ENCODE data around the gene DRC3. TPM values are rescaled to one million over a fixed set of nuclear protein-coding genes. Genes with fewer than 3 reads are reported as not detected.
"Not testable (repeated sequence)": the region's sequence is repeated elsewhere in the genome, so short reads cannot be mapped to it uniquely, and the experiment has no call there.

Gene DRC3
- total RNA-seq, 2 experiments from 2014 or later: 0.19 TPM; not detected in 1

DNA sequence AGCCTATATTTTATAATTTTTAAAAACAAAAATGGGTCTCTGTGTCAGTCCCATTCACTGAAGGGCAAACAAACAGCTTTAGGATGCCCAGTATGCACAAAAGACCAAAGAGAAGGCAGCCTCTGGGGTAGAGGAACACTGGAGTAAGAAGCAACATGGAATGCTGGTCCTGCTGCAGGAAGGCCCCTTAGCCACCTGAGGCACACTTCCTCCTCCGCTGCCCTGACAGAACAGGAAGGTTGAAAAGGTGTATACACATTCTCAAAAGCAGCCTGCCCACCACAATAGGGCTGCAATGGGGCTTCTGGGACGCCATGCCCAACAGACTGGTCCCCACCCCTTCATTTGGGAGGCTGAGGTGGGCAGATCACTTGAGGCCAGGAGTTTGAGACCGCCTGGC is 20.0 kb upstream of the DRC3 start:
- H4K20me1 ChIP-seq (ENCODE audit: insufficient read depth, low read length): no peaks in the 10 kb centered on the region; the same call in 1 of the 2 replicates
- no peak for DNase-seq (ENCODE audit: low spot score)
- no peaks in the 10 kb centered on the region for H3K4me1 ChIP-seq (ENCODE audit: insufficient read depth, low read length, poor library complexity, severe bottlenecking)
- H3K27ac ChIP-seq (ENCODE audit: low read depth, low read length, poor library complexity, severe bottlenecking): no peak overlapping the region
- H3K36me3 ChIP-seq (ENCODE audit: insufficient read depth, low read length): no peaks in the 10 kb centered on the region
- BruUV-seq (replicated peaks): no TSS peak
- H3K9me3 ChIP-seq (ENCODE audit: low read length): no peaks in the 10 kb centered on the region
- TF ChIP-seq EZH2phosphoT487 (IDR thresholded peaks at IDR 0.05; ENCODE audit: borderline replicate concordance, low read depth, low read length): no peak
- TF ChIP-seq, protein P1, sequence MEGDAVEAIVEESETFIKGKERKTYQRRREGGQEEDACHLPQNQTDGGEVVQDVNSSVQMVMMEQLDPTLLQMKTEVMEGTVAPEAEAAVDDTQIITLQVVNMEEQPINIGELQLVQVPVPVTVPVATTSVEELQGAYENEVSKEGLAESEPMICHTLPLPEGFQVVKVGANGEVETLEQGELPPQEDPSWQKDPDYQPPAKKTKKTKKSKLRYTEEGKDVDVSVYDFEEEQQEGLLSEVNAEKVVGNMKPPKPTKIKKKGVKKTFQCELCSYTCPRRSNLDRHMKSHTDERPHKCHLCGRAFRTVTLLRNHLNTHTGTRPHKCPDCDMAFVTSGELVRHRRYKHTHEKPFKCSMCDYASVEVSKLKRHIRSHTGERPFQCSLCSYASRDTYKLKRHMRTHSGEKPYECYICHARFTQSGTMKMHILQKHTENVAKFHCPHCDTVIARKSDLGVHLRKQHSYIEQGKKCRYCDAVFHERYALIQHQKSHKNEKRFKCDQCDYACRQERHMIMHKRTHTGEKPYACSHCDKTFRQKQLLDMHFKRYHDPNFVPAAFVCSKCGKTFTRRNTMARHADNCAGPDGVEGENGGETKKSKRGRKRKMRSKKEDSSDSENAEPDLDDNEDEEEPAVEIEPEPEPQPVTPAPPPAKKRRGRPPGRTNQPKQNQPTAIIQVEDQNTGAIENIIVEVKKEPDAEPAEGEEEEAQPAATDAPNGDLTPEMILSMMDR (conservative IDR thresholded peaks at IDR 0.05; ENCODE audit: low read length): 0 out of 2 replicates have a peak, but pooled peaks have one; percentile 17
- H2AFZ ChIP-seq (ENCODE audit: low read length): no peak overlapping the region
- intact Hi-C loops (cut with micrococcal nuclease; ENCODE audit: unreplicated experiment): no loop called here
- no peaks in the 10 kb centered on the region for H3K79me2 ChIP-seq (ENCODE audit: insufficient read depth, low read depth, low read length)
- H3K9me2 ChIP-seq (ENCODE audit: insufficient read depth, low read length): no peaks in the 10 kb centered on the region
- no peak overlapping the region for H3K4me2 ChIP-seq (ENCODE audit: low read length)
- POLR2A ChIA-PET: no interaction called here
- no peak overlapping the region for H3K4me3 ChIP-seq (ENCODE audit: low read depth, low read length, poor library complexity, severe bottlenecking)
- CTCF ChIA-PET (ENCODE audit: unreplicated experiment): interaction anchor here (0.5 kb wide), 1 partner anchor 53 kb away, joined by 3 read pairs; no protein-coding TSS in a partner anchor

DNA sequence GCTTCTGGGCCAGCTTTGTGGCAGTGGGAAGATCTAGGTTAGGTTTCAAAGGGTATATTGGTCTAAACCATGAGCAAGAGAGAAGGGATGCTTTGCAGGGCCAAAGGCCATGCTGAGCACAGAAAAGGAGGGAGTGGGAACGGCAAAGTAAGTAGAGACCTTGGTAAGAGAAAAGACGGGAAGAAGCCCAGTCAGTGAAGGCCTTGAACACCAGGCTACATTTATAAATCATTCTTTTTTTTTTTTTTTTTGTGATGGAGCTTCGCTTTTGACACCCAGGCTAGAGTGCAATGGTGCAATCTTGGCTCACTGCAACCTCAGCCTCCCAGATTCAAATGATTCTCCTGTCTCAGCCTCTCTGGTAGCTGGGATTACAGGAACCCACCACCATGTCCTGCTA is 18.6 kb upstream of the DRC3 start:
- no peak for DNase-seq (ENCODE audit: low spot score)
- H2AFZ ChIP-seq (ENCODE audit: low read length): no peak overlapping the region
- H4K20me1 ChIP-seq (ENCODE audit: insufficient read depth, low read length): no peaks in the 10 kb centered on the region; the same call in 1 of the 2 replicates
- no peaks in the 10 kb centered on the region for H3K36me3 ChIP-seq (ENCODE audit: insufficient read depth, low read length)
- no TSS peak for BruUV-seq (replicated peaks)
- no peaks in the 10 kb centered on the region for H3K4me1 ChIP-seq (ENCODE audit: insufficient read depth, low read length, poor library complexity, severe bottlenecking)
- H3K79me2 ChIP-seq (ENCODE audit: insufficient read depth, low read depth, low read length): no peaks in the 10 kb centered on the region
- no peaks in the 10 kb centered on the region for H3K9me3 ChIP-seq (ENCODE audit: low read length)
- TF ChIP-seq, protein P1 (conservative IDR thresholded peaks at IDR 0.05; ENCODE audit: low read length): no peak
- no peak for TF ChIP-seq EZH2phosphoT487 (IDR thresholded peaks at IDR 0.05; ENCODE audit: borderline replicate concordance, low read depth, low read length)
- intact Hi-C loops (cut with micrococcal nuclease; ENCODE audit: unreplicated experiment): no loop called here
- no peak overlapping the region for H3K4me2 ChIP-seq (ENCODE audit: low read length)
- ChIA-PET POLR2A (no interaction called here), CTCF (ENCODE audit: unreplicated experiment) (no interaction called here)
- H3K9me2 ChIP-seq (ENCODE audit: insufficient read depth, low read length): no peaks in the 10 kb centered on the region
- H3K27ac ChIP-seq (ENCODE audit: low read depth, low read length, poor library complexity, severe bottlenecking): no peak overlapping the region
- no peak overlapping the region for H3K4me3 ChIP-seq (ENCODE audit: low read depth, low read length, poor library complexity, severe bottlenecking)

DNA sequence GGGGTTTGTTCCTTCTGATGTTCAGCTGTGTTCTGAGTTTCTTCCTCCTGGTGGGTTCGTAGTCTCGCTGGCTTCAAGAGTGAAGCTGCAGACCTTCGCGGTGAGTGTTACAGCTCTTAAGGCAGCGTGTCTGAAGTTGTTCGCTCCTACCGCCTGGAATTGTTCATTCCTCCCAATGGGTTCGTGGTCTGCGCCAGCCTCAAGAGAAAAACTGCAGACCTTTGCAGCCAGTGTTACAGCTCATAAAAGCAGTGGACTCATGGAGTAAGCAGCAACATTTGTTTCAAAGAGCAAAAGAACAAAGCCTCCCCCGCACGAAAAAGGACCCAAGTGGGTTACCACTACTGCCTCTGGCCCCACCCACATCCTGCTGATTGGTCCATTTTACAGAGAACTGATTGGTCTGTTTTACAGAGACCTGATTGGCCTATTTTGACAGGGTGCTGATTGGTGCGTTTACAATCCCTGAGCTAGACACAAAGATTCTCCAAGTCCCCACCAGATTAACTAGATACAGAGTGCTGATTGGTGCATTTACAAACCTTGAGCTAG is 16.8 kb upstream of the DRC3 start:
- H3K36me3 ChIP-seq (ENCODE audit: insufficient read depth, low read length); intact Hi-C loops (cut with micrococcal nuclease; ENCODE audit: unreplicated experiment); H2AFZ ChIP-seq (ENCODE audit: low read length); BruUV-seq (replicated peaks); H3K79me2 ChIP-seq (ENCODE audit: insufficient read depth, low read depth, low read length); H3K9me2 ChIP-seq (ENCODE audit: insufficient read depth, low read length); H3K4me2 ChIP-seq (ENCODE audit: low read length); CTCF ChIA-PET (ENCODE audit: unreplicated experiment); H3K4me3 ChIP-seq (ENCODE audit: low read depth, low read length, poor library complexity, severe bottlenecking); H3K9me3 ChIP-seq (ENCODE audit: low read length); H4K20me1 ChIP-seq (ENCODE audit: insufficient read depth, low read length); H3K27ac ChIP-seq (ENCODE audit: low read depth, low read length, poor library complexity, severe bottlenecking); DNase-seq (ENCODE audit: low spot score); H3K4me1 ChIP-seq (ENCODE audit: insufficient read depth, low read length, poor library complexity, severe bottlenecking): not testable (repeated sequence)
- POLR2A ChIA-PET: interaction anchor here (1.0 kb wide), 1 partner anchor 109 kb away, joined by 3 read pairs; no protein-coding TSS in a partner anchor
